Coronary artery (tissue), 2 donors: ENCODE measurements around the gene RRH.

ENCODE experiments used
- DNase-seq: peaks from one replicate; pipeline ENCODE4 v3.0.0-alpha.2; 2017; ENCODE audit warnings: low spot score
- H3K27ac ChIP-seq, 2 donors: fragments of 200-600 bp; sonication (generic); one replicate each; pipeline ENCODE4 v1.5.1; 2016 to 2019
- H3K4me3 ChIP-seq: fragments of 200-600 bp; sonication (generic); 2 replicates; pipeline ENCODE4 v1.5.1; 2016; ENCODE audit warnings: mild to moderate bottlenecking, moderate library complexity
- CTCF ChIP-seq: fragments of 200-600 bp; sonication (generic); IDR thresholded peaks from one replicate; pipeline ENCODE4 v1.5.1; 2019; ENCODE audit warnings: antibody characterized with exemption

RRH gene

GRCh38 chr4:109816082-109816442, 11.7 kb upstream of the RRH start:
- no peak for DNase-seq
- peak overlapping the region; percentile 84 for H3K4me3 ChIP-seq
- TF ChIP-seq CTCF: no peak
- H3K27ac ChIP-seq: peak overlapping the region; percentile 50 to 72

- no peak for TF ChIP-seq CTCF
- Histone ChIP-seq H3K4me3 (no peak overlapping the region), H3K27ac (no peak overlapping the region)
- DNase-seq: no peak
Measured at GRCh38 chr4:109816894-109817293, 10.9 kb upstream of the RRH start.

- H3K4me3 ChIP-seq: no peak overlapping the region
- no peak for DNase-seq
- no peak overlapping the region for H3K27ac ChIP-seq
- TF ChIP-seq CTCF: no peak
Measured at GRCh38 chr4:109818268-109818667, 9.5 kb upstream of the RRH start.

DNA sequence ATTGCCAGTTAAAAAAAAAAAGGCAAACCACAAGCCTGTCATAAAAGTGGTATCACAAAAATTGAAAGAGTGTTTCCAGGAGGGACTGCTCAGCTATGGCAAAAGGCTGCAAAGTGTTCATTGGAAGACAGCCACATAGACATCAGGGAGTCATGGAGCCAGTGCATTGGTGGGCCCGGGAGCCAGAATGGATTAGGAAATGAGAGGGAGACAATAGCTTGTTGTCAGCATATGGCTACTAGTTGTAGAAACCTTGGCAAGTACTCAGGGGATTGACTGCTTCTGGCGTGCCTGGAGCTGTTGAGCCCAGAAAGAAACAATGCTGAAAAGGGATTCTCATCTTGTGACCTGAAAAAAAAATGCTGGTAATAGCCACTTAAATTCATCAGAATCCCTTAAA, 7.2 kb upstream of the RRH start:
- Histone ChIP-seq H3K4me3 (no peak overlapping the region), H3K27ac (no peak overlapping the region)
- DNase-seq: no peak
- no peak for TF ChIP-seq CTCF

- DNase-seq: no peak
- TF ChIP-seq CTCF: no peak
- H3K27ac ChIP-seq: no peak overlapping the region
- no peak overlapping the region for H3K4me3 ChIP-seq
Measured at GRCh38 chr4:109821185-109821584, 6.6 kb upstream of the RRH start.

DNA sequence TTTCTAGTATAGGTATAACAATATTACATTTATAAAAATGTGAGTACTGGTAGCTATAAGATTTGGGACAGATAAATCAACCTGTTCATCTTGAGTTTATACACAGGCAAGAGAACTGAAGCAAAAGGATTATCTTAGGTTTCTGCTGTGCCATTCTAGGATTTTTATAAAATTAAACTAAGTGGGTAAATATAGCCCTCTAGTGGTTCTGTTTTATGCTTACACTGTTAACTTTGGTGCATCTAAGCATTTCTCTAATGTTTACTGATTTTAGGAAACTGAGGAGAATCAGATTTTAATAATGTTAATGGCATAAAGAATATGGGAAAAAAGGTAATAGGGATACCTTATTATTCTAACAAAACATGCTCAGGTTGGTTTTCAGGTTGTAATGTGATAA, 1.1 kb upstream of the RRH start:
- peak; percentile 30 for TF ChIP-seq CTCF
- H3K27ac ChIP-seq: no peak overlapping the region
- no peak for DNase-seq
- no peak overlapping the region for H3K4me3 ChIP-seq

GRCh38 chr4:109833756-109834155, 6.0 kb downstream of the RRH start:
- no peak for DNase-seq
- H3K27ac ChIP-seq: no peak overlapping the region
- no peak overlapping the region for H3K4me3 ChIP-seq
- no peak for TF ChIP-seq CTCF
